GM18520 (cell line): ENCODE results near the gene NCF2.

Experiments
- ATAC-seq: cut with Tn5 transposase; IDR thresholded peaks from one replicate; pipeline ENCODE4 v1.9.1; 2021; ENCODE audit not compliant: unreplicated experiment

The NCF2 gene

DNA sequence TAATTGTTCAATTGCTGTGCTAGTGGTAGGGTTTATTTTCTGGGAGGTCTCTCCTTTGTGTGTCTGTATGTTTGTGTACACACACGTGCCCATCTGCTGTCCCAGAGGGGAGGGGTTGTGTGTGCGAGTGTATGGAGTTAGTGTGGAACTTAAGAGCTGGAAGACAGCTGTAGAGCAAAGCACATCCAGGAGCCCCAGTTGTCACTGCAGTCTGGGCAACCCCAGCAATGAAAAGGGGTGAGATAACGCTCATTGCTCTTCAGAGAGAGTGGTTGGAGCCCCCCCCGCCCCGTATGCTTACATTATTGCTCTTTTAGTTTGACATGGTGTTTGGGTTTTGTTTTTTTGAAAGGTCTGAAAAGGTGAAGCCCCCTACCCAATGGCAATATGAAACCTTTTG lies 36.9 kb downstream of the NCF2 start:
- ATAC-seq: no peak

- no peak for ATAC-seq
Measured at GRCh38 chr1:183552891-183553290, 37.4 kb downstream of the NCF2 start.

GRCh38 chr1:183552441-183552840 lies 37.8 kb downstream of the NCF2 start:
- no peak for ATAC-seq

DNA sequence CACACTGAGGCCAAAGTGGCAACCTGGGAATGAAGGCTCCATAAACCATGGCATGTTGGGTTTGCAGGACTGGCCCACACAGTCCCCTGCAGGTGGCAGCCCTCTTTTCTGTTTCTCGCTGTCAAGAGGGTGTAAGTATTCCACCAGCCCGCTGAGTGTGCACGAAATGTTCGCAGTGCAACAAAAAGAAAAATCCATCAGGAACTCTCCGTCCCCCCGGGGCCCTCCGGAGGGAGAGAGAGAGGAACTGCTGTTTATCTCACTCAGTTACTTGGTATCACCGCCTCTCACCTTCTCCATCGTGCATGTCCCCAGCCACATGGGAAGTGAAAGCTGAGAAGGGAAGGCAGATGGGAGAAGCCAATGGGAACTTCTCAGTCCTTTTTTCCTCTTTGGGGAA lies 38.3 kb downstream of the NCF2 start:
- ATAC-seq: no peak

DNA sequence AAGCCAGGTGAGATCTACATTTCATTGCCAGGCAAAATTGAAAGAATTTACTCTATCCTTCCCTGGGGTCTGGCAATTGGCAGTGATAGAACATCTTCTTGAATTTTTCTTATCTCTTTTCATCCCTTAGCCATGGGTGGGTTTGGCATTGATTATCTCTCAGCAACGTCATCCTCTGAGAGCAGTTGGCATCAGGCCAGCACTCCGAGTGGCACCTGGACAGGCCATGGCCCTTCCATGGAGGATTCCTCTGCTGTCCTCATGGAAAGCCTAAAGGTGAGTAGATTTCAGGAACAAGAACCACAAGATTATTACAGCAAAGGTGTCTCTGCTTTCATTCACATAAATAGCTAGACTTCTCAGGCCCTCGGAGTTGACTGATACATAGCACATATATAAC lies 39.3 kb downstream of the NCF2 start:
- no peak for ATAC-seq

DNA sequence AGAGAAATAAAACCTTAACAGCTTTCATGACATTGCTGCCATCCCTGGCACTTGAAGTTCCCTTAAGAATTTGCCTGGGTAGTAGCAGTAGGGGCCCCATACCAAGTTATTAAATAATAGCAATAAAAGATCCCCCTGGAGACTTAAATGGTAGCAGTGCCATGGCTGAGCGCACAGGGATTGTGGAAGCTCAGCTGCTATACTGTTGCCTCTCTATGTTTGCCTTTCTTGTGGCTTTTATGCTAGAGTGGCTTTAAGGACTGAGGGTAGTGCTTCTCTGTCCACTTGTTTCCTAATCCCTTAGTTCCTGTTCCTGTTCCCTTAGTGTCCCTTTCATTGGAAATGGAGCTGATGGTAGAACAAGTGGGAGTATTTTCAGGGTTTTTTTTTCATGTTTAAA lies 42.1 kb downstream of the NCF2 start:
- no peak for ATAC-seq

DNA sequence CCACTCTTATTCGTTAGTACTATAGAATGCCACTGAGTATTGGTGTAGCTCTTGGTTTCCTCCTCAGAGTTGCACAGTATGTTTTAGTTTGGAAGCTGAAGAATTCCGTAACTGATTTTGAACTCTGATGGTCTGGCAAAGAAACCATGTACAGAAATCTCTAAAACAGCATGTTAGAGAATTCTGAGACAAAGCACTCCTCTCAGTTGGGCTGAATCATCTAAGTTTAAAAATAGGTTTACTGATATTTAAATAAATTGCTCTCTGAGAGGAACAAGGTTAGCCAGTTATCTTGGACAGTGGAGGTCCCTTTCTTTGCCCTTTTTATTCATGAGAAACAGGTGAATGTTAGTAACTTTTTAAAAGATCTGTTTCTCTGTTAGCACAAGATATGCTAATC lies 43.8 kb downstream of the NCF2 start:
- no peak for ATAC-seq

DNA sequence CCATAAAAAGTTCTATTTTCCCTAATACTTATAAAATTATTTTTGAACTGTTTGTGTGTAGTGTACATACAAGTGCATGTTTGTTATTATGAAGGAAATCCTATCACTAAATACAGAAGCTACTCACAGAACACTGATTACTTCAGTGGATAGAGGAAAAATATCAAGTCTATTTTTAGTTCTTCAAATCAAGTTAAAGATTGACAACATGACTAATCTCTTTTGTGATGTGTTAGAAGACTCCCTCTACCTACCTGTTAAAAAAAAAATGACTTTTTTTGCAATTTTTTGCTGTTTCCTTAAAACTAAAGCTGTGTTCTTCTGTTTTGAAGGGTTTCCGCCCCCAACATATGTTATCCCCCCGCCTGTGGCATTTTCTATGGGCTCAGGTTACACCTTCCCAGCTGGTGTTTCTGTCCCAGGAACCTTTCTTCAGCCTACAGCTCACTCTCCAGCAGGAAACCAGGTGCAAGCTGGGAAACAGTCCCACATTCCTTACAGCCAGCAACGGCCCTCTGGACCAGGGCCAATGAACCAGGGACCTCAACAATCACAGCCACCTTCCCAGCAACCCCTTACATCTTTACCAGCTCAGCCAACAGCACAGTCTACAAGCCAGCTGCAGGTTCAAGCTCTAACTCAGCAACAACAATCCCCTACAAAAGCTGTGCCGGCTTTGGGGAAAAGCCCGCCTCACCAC lies 45.5 kb downstream of the NCF2 start:
- ATAC-seq: no peak

DNA sequence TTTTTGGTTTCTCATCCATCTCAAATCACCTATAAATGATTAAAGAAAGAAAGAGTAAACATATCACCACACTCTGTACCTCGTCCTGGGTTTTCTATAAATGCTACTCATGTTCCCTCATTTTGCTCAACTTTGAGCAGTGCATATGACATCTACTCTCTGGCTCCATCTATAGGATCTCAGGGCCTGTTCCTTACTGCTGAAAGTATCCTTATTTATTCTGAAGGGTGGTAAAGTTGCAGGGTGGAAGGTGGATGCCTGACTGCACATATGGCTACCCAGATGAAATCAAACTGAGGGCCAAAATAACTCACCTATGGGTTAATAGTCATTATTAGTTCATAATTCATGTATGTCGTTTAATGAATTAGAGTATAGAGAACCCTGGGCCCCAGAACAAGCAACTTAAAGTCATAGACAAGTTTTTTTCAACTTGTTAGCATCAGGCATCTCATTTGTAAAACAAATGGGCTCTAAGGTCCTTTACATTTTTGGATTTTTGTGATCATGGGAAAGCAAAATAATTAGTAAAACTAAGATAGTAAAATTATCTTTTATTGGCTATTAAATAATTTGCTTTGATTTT lies 46.5 kb downstream of the NCF2 start:
- no peak for ATAC-seq

DNA sequence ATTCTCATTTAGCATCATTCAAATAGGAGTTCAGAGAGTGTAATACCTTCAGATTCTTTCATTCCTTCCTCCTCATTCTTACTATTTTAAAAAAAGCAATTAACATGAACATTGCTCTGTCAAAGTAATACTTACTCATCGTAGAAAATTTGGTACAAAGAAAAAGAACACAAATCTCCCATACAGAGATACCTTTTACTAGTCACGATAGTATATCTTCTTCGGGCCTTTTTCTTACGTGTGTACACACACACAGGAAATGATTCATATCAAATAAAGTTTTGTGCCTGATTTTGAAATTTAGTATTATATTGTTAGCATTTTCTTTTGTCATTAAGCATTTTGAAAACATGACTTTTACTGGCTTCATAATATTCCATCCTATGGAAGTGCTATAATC lies 52.9 kb downstream of the NCF2 start:
- no peak for ATAC-seq

GRCh38 chr1:183533617-183534174 lies 56.6 kb downstream of the NCF2 start:
- ATAC-seq: no peak

DNA sequence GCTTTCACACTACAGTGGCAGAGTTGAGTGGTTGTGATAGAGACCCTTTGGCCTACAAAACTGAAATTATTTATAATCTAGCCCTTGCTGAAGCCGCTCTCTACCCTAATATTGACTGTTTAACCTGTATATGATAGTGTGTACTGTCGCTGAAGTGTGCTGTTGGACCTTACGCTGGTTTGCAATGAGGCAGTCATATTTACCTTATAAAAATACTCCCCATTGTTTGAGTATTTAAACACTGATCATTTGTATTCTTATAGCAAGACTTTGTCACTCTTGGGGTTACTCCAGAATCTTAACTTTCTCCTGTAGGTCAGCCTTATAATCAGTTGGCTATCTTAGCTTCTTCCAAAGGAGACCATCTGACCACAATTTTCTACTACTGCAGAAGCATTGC lies 61.7 kb downstream of the NCF2 start:
- no peak for ATAC-seq

- ATAC-seq: no peak
Measured at GRCh38 chr1:183522104-183522503, 68.2 kb downstream of the NCF2 start.

DNA sequence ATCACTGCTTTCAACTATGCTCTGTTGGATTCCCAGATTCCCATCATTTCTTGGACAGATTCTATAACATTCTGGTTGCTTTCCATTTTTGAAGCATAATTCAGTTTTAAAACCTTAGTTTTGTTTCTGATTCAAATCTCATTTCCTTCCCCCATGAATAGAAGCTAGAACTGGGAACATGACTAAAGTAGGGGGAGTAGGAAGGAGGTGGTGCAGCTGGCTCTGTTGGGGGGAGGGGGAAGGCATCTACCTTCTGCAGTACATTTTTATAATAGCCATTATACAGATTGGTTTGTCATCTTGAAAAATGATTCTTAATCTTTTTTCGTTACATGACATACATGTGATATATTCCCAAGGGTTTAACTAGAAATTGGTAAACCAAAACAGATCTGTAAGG lies 69.9 kb downstream of the NCF2 start:
- no peak for ATAC-seq

DNA sequence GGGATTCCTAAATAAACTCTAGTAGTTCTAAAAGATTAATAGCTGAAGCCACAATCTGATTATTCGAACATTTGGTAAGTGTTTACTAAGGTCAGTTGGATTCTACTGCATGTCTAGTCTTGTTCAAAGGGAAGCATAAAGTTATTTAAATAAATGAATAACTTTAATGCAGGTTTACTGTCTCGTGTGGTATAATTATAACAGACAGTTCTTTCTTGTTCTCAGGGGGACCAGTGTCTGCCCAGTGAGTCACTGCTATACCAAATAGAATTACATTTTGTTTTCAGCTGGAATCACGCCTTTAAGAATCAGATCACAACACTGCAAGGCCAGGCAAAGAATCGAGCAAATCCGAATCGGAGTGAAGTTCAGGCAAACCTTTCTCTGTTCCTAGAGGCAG lies 72.9 kb downstream of the NCF2 start:
- ATAC-seq: no peak

DNA sequence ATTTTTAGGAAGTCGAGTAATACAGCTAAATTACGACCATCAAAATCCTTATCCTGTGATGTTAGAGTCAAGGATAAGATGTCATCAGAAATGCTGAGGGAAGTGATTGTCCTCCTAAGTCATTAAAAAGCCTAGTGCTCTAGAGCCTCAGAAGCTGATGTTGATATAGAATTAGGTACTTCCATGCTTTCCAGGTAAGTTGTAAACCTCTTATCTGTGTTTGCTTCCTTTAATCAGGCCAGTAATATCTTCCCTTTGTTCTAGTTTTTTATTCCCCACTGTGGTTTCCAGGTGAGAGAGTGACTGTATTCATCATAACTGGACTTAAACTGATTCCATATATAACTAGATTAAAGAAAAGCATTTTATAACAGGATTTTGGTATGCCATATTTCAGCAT lies 73.5 kb downstream of the NCF2 start:
- ATAC-seq: no peak

- no peak for ATAC-seq
Measured at GRCh38 chr1:183515002-183515689, 75.1 kb downstream of the NCF2 start.

DNA sequence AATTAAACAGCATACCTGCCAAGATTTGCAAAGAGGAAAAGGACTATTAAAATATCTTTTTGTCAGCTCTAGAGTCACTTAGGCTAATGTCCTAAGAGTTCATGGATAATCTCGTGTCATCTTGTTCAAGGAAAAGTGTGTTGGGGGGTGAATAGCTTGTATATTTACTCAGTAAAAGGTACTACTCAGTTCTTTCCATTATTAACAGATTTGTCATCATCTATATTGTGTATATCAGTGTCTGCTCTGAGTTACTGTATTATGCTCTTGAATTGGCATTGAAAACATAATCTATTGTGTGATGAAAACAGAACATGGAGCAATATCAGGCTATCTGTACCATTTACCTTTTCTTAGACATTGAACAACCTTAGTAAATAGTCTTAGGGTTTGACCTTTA lies 76.0 kb downstream of the NCF2 start:
- no peak for ATAC-seq

DNA sequence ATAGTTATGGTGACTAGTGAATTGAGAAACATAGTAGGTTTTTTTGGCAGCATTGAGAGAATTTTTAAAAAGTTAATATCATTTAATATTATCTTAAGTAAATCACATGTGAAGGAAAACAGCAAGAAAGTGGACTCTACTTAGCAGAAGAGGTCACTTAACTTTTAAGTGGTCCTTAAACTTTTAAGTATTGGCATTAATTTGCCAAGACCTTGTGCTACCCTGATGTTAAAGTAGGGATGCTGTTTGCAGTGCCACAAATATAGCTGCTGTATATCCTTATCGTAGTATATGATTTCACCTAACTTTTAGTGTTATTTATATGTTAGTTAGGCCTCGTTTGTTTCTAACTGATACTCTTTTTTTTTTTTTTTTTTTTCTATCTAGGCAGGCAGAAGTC lies 77.8 kb downstream of the NCF2 start:
- ATAC-seq: no peak

- ATAC-seq: no peak
Measured at GRCh38 chr1:183508694-183509093, 81.6 kb downstream of the NCF2 start.

DNA sequence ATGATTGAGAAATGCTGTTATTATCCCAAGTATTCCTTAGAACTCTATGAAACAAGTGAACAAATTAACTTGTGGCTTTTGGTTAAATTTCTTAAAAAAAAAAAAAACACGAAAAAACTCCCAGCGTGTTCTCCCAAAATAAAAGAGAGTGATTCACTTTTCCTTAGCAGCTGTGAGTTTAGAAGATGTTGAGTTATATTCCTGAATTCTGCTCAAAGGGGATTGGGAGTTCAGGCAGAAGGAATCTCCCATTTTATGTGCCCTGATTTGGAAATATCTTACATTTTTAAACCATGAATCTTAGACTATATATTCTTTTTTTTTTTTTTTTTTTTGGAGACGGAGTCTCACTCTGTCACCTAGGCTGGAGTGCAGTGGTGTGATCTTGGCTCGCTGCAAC lies 83.7 kb downstream of the NCF2 start:
- ATAC-seq: no peak
